ENCODE measurements around the gene HNRNPDL. TPM values are rescaled to one million over a fixed set of nuclear protein-coding genes. Genes with fewer than 3 reads are reported as not detected.
"Not testable (repeated sequence)": the region's sequence is repeated elsewhere in the genome, so short reads cannot be mapped to it uniquely, and the experiment has no call there.

The HNRNPDL gene
- total RNA-seq, 1 donor from 2014 or later, result 439 TPM

- Mint-ChIP-seq H3K27ac (no peak overlapping the region), H3K4me1 (peaks cover 31% of the 10 kb centered on the region), H3K9me3 (no peaks in the 10 kb centered on the region), H3K36me3 (ENCODE audit: low read depth) (peaks cover 56% of the 10 kb centered on the region), H3K27me3 (no peaks in the 10 kb centered on the region), H3K4me3 (no peak overlapping the region)
- DNase-seq, result no peak
- ChIA-PET POLR2A (interaction anchor here (0.8 to 2.0 kb wide), 2 partner anchors 48 to 50 kb away, joined by 3 to 10 read pairs; partner anchors contain the start of gene HNRNPD), CTCF (no interaction called here)
- TF ChIP-seq CTCF (IDR thresholded peaks at IDR 0.05), result no peak
- no peak for ATAC-seq (ENCODE audit: low read depth)
- intact Hi-C loops (cut with micrococcal nuclease), result no loop called here
Observed at GRCh38 chr4:82422616-82423015, 7.6 kb downstream of the HNRNPDL start.

DNA sequence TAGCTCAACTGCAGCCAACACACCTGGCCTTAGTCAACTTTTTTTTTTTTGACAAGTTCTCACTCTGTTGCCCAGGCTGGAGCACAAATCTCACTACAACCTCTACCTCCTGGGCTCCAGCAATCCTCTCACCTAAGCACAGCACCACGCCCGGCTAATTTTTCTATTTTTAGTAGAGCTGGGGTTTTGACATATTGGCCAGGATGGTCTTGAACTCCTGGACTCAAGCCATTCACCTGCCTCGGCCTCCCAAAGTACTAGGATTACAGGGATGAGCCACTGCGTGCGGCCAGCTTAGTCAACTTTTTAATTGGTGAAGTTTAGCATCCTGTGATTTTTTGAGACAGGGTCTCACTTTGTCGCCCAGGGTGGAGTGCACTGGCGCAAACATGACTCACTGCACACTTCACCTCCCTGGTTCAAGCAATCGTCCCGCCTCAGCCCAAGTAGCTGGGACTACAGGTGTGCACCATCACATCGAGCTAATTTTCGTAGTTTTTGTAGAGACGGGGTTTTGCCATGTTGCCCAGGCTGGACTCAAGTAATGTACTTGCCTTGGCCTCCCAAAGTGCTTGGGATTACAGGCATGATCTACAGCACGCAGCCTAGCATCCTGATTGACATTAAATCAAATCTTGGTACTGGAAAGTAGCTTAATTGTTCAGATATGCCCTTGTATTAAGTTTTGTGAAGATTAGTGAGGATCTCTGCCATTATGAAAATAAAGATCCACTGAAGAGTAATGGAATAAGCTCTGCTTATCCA is 8.3 kb downstream of the HNRNPDL start:
- Mint-ChIP-seq H3K4me1 (peaks cover 24% of the 10 kb centered on the region), H3K27me3 (no peaks in the 10 kb centered on the region), H3K4me3 (no peak overlapping the region), H3K9me3 (no peaks in the 10 kb centered on the region), H3K36me3 (ENCODE audit: low read depth) (peaks cover 50% of the 10 kb centered on the region), H3K27ac (no peak overlapping the region)
- TF ChIP-seq CTCF (IDR thresholded peaks at IDR 0.05), result no peak
- POLR2A ChIA-PET, result interaction anchor here (0.8 to 2.0 kb wide), 3 partner anchors 23 to 50 kb away, joined by 3 to 10 read pairs (median 4); partner anchors contain the start of gene HNRNPD
- DNase-seq (no peak), ATAC-seq (ENCODE audit: low read depth) (no peak)
- intact Hi-C loops (cut with micrococcal nuclease), result no loop called here
- CTCF ChIA-PET, result no interaction called here

DNA sequence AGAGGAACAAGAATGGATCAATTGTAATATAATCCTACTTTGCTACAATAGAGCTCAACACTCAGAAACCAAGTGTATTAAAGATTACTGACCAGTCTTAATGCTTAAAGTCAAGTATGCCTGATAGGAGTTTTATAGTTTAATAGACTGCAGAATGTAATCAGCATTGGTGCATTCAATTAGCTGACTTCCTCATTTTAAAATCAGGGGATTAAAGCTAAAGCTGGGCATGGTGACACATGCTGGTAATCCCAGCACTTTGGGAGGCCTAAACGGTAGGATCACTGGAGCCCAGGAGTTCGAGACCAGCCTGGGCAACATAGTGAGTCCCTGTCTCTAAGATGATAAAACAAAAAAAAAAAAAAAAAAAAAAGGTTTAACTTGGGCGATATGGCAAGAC is 10.8 kb downstream of the HNRNPDL start:
- Mint-ChIP-seq H3K27me3 (no peaks in the 10 kb centered on the region), H3K9me3 (no peaks in the 10 kb centered on the region), H3K36me3 (ENCODE audit: low read depth) (peaks cover 25% of the 10 kb centered on the region), H3K4me3 (no peak overlapping the region), H3K4me1 (peaks cover 22% of the 10 kb centered on the region), H3K27ac (no peak overlapping the region)
- ATAC-seq (ENCODE audit: low read depth) (no peak), DNase-seq (no peak)
- intact Hi-C loops (cut with micrococcal nuclease), result no loop called here
- CTCF ChIA-PET, result interaction anchor here (1.3 kb wide), 1 partner anchor 9 kb away, joined by 3 read pairs; no protein-coding TSS in a partner anchor
- POLR2A ChIA-PET, result interaction anchor here (0.8 to 3.1 kb wide), 3 partner anchors 9 to 865 kb away, joined by 3 to 27 read pairs (median 5); partner anchors contain the start of genes HNRNPD and HNRNPDL
- no peak for TF ChIP-seq CTCF (IDR thresholded peaks at IDR 0.05)

DNA sequence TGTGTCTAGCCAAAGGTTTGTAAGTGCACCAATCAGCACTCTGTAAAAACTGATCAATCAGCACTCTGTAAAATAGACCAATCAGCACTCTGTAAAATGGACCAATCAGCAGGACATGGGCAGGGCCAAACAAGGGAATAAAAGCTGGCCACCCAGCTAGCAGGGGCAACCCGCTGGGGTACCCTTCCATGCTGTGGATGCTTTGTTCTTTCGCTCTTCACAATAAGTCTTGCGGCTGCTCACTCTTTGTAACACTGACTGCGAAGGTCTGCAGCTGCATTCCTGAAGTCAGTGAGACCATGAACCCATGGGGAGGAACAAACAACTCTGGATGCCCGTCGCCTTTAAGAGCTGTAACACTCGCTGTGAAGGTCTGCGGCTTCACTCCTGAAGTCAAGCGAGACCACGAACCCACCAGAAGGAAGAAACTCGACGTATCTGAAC is 14.3 kb downstream of the HNRNPDL start:
- no peak for TF ChIP-seq CTCF (IDR thresholded peaks at IDR 0.05)
- intact Hi-C loops (cut with micrococcal nuclease), result no loop called here
- CTCF ChIA-PET, result no interaction called here
- POLR2A ChIA-PET, result interaction anchor here (1.4 to 1.8 kb wide), 2 partner anchors 13 to 42 kb away, joined by 5 read pairs; partner anchors contain the start of gene HNRNPD
- peak overlapping the region; percentile 74 for H3K4me3 Mint-ChIP-seq
- ATAC-seq (ENCODE audit: low read depth) (no peak), DNase-seq (no peak)
- H3K27ac Mint-ChIP-seq, result no peak overlapping the region
- no peaks in the 10 kb centered on the region for H3K36me3 Mint-ChIP-seq (ENCODE audit: low read depth)
- peaks cover 17% of the 10 kb centered on the region for H3K4me1 Mint-ChIP-seq
- H3K27me3 Mint-ChIP-seq, result no peaks in the 10 kb centered on the region
- no peaks in the 10 kb centered on the region for H3K9me3 Mint-ChIP-seq

GRCh38 chr4:82415061-82415460 is 15.2 kb downstream of the HNRNPDL start:
- DNase-seq; H3K36me3 Mint-ChIP-seq (ENCODE audit: low read depth); H3K27ac Mint-ChIP-seq; H3K9me3 Mint-ChIP-seq; H3K27me3 Mint-ChIP-seq; H3K4me3 Mint-ChIP-seq; ATAC-seq (ENCODE audit: low read depth); intact Hi-C loops (cut with micrococcal nuclease): not testable (repeated sequence)
- ChIA-PET POLR2A (interaction anchor here (0.6 to 1.8 kb wide), 2 partner anchors 14 to 26 kb away, joined by 3 to 5 read pairs; no protein-coding TSS in a partner anchor), CTCF (interaction anchor here (1.0 kb wide), 1 partner anchor 14 kb away, joined by 3 read pairs; no protein-coding TSS in a partner anchor)
- peaks cover 16% of the 10 kb centered on the region for H3K4me1 Mint-ChIP-seq

Data from activated B cell treated with CpG ODN at 0.5 μM for 24 hours (primary cell).